Spleen (tissue), 7 donors: ENCODE data around the gene DAZAP1.

ENCODE experiments used
- POLR2AphosphoS5 ChIP-seq, 3 donors: sonication (generic); formaldehyde crosslinking; IDR thresholded peaks; one replicate each; pipeline ENCODE4 v1.5.1; 2017; ENCODE audit warnings: antibody characterized with exemption in 3 of 3
- TF ChIP-seq, protein P1 (sequence below), 11 experiments: fragments of 200-600 bp in 7 of 11; fragments of 450-650 bp in 4 of 11; sonication (generic) in 4 of 11; IDR thresholded peaks in 8 of 11; conservative IDR thresholded peaks in 3 of 11; 1 replicate in 7 of 11; 2 replicates in 4 of 11; pipeline versions ENCODE4 v1.4.0 to v1.8.0; 2016 to 2021; ENCODE audit warnings: antibody characterized with exemption in 11 of 11, inconsistent platforms in 4 of 11, mild to moderate bottlenecking in 1 of 11
- donor health status: DM: no; HTN: no; CAD: no; lungs with moderate emphysema.
- donor health status: DM: no; HTN: no; CAD: no.
- donor health status: DM: no; HTN: no; CAD: no.

DNA sequence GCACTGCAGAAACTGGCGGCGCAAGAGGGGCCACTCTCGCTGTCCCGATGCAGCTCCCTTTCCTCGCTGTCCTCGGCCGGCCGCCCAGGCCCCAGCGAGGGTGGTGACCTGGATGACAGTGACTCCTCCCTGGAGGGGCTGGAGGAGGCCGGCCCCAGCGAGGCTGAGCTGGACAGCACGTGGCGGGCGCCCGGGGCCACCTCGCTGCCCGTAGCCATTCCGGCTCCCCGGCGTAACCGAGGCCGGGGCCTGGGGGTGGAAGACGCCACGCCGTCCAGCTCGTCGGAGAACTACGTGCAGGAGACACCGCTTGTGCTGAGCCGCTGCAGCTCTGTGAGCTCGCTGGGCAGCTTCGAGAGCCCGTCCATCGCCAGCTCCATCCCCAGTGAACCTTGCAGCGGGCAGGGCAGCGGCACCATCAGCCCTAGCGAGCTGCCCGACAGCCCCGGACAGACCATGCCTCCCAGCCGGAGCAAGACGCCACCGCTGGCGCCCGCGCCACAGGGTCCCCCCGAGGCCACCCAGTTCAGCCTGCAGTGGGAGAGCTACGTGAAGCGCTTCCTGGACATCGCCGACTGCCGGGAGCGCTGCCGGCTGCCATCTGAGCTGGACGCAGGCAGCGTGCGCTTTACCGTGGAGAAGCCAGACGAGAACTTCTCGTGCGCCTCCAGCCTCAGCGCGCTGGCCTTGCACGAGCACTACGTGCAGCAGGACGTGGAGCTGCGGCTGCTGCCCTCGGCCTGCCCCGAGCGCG is 59.3 kb downstream of the DAZAP1 start:
- TF ChIP-seq, protein P1, sequence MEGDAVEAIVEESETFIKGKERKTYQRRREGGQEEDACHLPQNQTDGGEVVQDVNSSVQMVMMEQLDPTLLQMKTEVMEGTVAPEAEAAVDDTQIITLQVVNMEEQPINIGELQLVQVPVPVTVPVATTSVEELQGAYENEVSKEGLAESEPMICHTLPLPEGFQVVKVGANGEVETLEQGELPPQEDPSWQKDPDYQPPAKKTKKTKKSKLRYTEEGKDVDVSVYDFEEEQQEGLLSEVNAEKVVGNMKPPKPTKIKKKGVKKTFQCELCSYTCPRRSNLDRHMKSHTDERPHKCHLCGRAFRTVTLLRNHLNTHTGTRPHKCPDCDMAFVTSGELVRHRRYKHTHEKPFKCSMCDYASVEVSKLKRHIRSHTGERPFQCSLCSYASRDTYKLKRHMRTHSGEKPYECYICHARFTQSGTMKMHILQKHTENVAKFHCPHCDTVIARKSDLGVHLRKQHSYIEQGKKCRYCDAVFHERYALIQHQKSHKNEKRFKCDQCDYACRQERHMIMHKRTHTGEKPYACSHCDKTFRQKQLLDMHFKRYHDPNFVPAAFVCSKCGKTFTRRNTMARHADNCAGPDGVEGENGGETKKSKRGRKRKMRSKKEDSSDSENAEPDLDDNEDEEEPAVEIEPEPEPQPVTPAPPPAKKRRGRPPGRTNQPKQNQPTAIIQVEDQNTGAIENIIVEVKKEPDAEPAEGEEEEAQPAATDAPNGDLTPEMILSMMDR (IDR thresholded peaks at IDR 0.05 in 8 of 11, conservative IDR thresholded peaks at IDR 0.05 in 3 of 11): no peak
- TF ChIP-seq POLR2AphosphoS5 (IDR thresholded peaks at IDR 0.05): no peak
